ENCODE results near the gene NRP1.

GRCh38 chr10:33241351-33241750 is 93.1 kb downstream of the NRP1 start:
- TF ChIP-seq MYC (IDR thresholded peaks at IDR 0.05; ENCODE audit: low read depth, low read length) (no peak), POLR2AphosphoS5 (IDR thresholded peaks at IDR 0.05; ENCODE audit: insufficient read depth, low read depth, low read length) (no peak), EZH2 (IDR thresholded peaks at IDR 0.05; ENCODE audit: borderline replicate concordance, low read depth, low read length, severe bottlenecking) (no peak), GATA2 (IDR thresholded peaks at IDR 0.05; ENCODE audit: insufficient read depth, insufficient read length, low read depth, low read length) (no peak), POLR2A (IDR thresholded peaks at IDR 0.05; ENCODE audit: low read depth, low read length) (no peak), JUN (IDR thresholded peaks at IDR 0.05; ENCODE audit: borderline replicate concordance, insufficient read depth, insufficient read length, low read depth) (no peak), FOS (IDR thresholded peaks at IDR 0.05; ENCODE audit: borderline replicate concordance, insufficient read depth, low read length) (no peak)
- TF ChIP-seq, protein P1, sequence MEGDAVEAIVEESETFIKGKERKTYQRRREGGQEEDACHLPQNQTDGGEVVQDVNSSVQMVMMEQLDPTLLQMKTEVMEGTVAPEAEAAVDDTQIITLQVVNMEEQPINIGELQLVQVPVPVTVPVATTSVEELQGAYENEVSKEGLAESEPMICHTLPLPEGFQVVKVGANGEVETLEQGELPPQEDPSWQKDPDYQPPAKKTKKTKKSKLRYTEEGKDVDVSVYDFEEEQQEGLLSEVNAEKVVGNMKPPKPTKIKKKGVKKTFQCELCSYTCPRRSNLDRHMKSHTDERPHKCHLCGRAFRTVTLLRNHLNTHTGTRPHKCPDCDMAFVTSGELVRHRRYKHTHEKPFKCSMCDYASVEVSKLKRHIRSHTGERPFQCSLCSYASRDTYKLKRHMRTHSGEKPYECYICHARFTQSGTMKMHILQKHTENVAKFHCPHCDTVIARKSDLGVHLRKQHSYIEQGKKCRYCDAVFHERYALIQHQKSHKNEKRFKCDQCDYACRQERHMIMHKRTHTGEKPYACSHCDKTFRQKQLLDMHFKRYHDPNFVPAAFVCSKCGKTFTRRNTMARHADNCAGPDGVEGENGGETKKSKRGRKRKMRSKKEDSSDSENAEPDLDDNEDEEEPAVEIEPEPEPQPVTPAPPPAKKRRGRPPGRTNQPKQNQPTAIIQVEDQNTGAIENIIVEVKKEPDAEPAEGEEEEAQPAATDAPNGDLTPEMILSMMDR (IDR thresholded peaks at IDR 0.05; ENCODE audit: extremely low read depth in 1 of 2, insufficient read depth in 1 of 2, low read depth in 1 of 2, low read length in 2 of 2): no peak

All from endothelial cell of umbilical vein (primary cell).